ENCODE measurements around the gene TMCC3. TPM values are rescaled to one million over a fixed set of nuclear protein-coding genes. Genes with fewer than 3 reads are reported as not detected.
"Not testable (repeated sequence)": the region's sequence is repeated elsewhere in the genome, so short reads cannot be mapped to it uniquely, and the experiment has no call there.

The TMCC3 gene
- 10 to 100 TPM; 11.2 to 18.1 (median 16.4) TPM for total RNA-seq

- WGBS, result 5% methylated on average over 14 of the region's 82 CpGs
- DNase-seq (ENCODE audit: low spot score in 2 of 2), result peak in 1 of 2 donors; percentile 65
- Histone ChIP-seq H3K27me3 (no peaks in the 10 kb centered on the region), H3K36me3 (no peaks in the 10 kb centered on the region), H3K4me3 (peak within 1 kb of the TSS; percentile 73), H3K9me3 (no peaks in the 10 kb centered on the region), H3K27ac (peak within 1 kb of the TSS; percentile 82), H3K4me1 (peaks cover 15% of the 10 kb centered on the region)
- no peak for TF ChIP-seq EP300 (IDR thresholded peaks at IDR 0.05)
- no peak for TF ChIP-seq POLR2A (IDR thresholded peaks at IDR 0.05)
- TF ChIP-seq CTCF (IDR thresholded peaks at IDR 0.05), result no peak
These were observed at the start of gene TMCC3 for GRCh38 chr12:94650143-94651056. TSS of gene TMCC3 (minus strand) at chr12:94650557. CDS start at chr12:94650430, 127 bp downstream.

- Histone ChIP-seq H3K4me1 (peaks cover 14% of the 10 kb centered on the region), H3K36me3 (no peaks in the 10 kb centered on the region), H3K27ac (no peak overlapping the region), H3K27me3 (no peaks in the 10 kb centered on the region), H3K9me3 (no peaks in the 10 kb centered on the region), H3K4me3 (no peak overlapping the region)
- no peak for DNase-seq (ENCODE audit: low spot score in 2 of 2)
- TF ChIP-seq CTCF (IDR thresholded peaks at IDR 0.05), result no peak
- no peak for TF ChIP-seq POLR2AphosphoS5 (IDR thresholded peaks at IDR 0.05)
- TF ChIP-seq EP300 (IDR thresholded peaks at IDR 0.05), result no peak
- TF ChIP-seq POLR2A (IDR thresholded peaks at IDR 0.05), result no peak
- WGBS, result 31% methylated on average over 1 of the region's 1 CpG
These were observed 49.4 kb upstream of the TMCC3 start for GRCh38 chr12:94699801-94700200.

GRCh38 chr12:94698578-94698977 lies 48.2 kb upstream of the TMCC3 start:
- H3K36me3 ChIP-seq, result no peaks in the 10 kb centered on the region
- 77% methylated on average over 3 of the region's 3 CpGs for WGBS
- H3K4me3 ChIP-seq, result no peak overlapping the region
- no peak for TF ChIP-seq POLR2A (IDR thresholded peaks at IDR 0.05)
- TF ChIP-seq EP300 (IDR thresholded peaks at IDR 0.05), result no peak
- no peak for TF ChIP-seq CTCF (IDR thresholded peaks at IDR 0.05)
- TF ChIP-seq POLR2AphosphoS5 (IDR thresholded peaks at IDR 0.05), result no peak
- peaks cover 3% of the 10 kb centered on the region for H3K4me1 ChIP-seq
- no peaks in the 10 kb centered on the region for H3K27me3 ChIP-seq
- H3K27ac ChIP-seq, result no peak overlapping the region
- H3K9me3 ChIP-seq, result no peaks in the 10 kb centered on the region
- no peak for DNase-seq (ENCODE audit: low spot score in 2 of 2)

- H3K4me1 ChIP-seq, result peaks cover 3% of the 10 kb centered on the region
- H3K4me3 ChIP-seq, result no peak overlapping the region
- no peaks in the 10 kb centered on the region for H3K27me3 ChIP-seq
- no peaks in the 10 kb centered on the region for H3K9me3 ChIP-seq
- no peak for DNase-seq (ENCODE audit: low spot score in 2 of 2)
- no peak for TF ChIP-seq EP300 (IDR thresholded peaks at IDR 0.05)
- TF ChIP-seq POLR2AphosphoS5 (IDR thresholded peaks at IDR 0.05), result no peak
- TF ChIP-seq POLR2A (IDR thresholded peaks at IDR 0.05), result no peak
- TF ChIP-seq CTCF (IDR thresholded peaks at IDR 0.05), result no peak
- no peaks in the 10 kb centered on the region for H3K36me3 ChIP-seq
- H3K27ac ChIP-seq, result no peak overlapping the region
These were observed 47.3 kb upstream of the TMCC3 start for GRCh38 chr12:94697631-94698030.

- 89% methylated on average over 10 of the region's 11 CpGs for WGBS
These were observed 44.4 kb upstream of the TMCC3 start for GRCh38 chr12:94694732-94695131.

GRCh38 chr12:94692826-94693225 lies 42.5 kb upstream of the TMCC3 start:
- H3K4me1 ChIP-seq, result peaks cover 14% of the 10 kb centered on the region
- H3K4me3 ChIP-seq; H3K27ac ChIP-seq; H3K36me3 ChIP-seq; H3K9me3 ChIP-seq; DNase-seq (ENCODE audit: low spot score in 2 of 2); H3K27me3 ChIP-seq: not testable (repeated sequence)
- 90% methylated on average over 7 of the region's 7 CpGs for WGBS

More at GRCh38 chr12:94694732-94695131, 44.4 kb upstream of the TMCC3 start:
- Histone ChIP-seq H3K27ac (no peak overlapping the region), H3K4me1 (peaks cover 13% of the 10 kb centered on the region), H3K9me3 (no peaks in the 10 kb centered on the region), H3K27me3 (no peaks in the 10 kb centered on the region), H3K36me3 (no peaks in the 10 kb centered on the region), H3K4me3 (no peak overlapping the region)
- no peak for DNase-seq (ENCODE audit: low spot score in 2 of 2)
- TF ChIP-seq EP300 (IDR thresholded peaks at IDR 0.05), result no peak
- no peak for TF ChIP-seq POLR2A (IDR thresholded peaks at IDR 0.05)
- TF ChIP-seq POLR2AphosphoS5 (IDR thresholded peaks at IDR 0.05), result no peak
- no peak for TF ChIP-seq CTCF (IDR thresholded peaks at IDR 0.05)

Data from suprapubic skin (tissue), 4 donors.